Stomach (tissue), 9 donors: ENCODE results near the gene PDK2. TPM values are rescaled to one million over a fixed set of nuclear protein-coding genes. Genes with fewer than 3 reads are reported as not detected.

Source experiments
- DNase-seq, 2 donors: peaks; one replicate each; pipeline versions ENCODE4 v3.0.0 to v3.0.0-alpha.2; 2013 to 2019
- H3K27ac ChIP-seq, 5 donors: fragments of 200-600 bp in 4 of 5; sonication (generic) in 4 of 5; one replicate each; pipeline ENCODE4 v1.5.1; 2013 to 2019; ENCODE audit warnings: mild to moderate bottlenecking in 1 of 5, moderate library complexity in 1 of 5
- H3K27me3 ChIP-seq, 3 donors: fragments of 200-600 bp; sonication (generic); one replicate each; pipeline ENCODE4 v1.5.1; 2017 to 2019; ENCODE audit warnings: mixed run types in 1 of 3
- H3K36me3 ChIP-seq, 4 donors: fragments of 200-600 bp; sonication (generic); 1 replicate in 3 of 4; 2 replicates in 1 of 4; pipeline ENCODE4 v1.5.1; 2016 to 2019
- H3K4me1 ChIP-seq, 4 donors: fragments of 200-600 bp; sonication (generic); one replicate each; pipeline ENCODE4 v1.5.1; 2016 to 2019
- H3K4me3 ChIP-seq, 4 donors: fragments of 200-600 bp; sonication (generic) in 3 of 4; one replicate each; pipeline ENCODE4 v1.5.1; 2016 to 2019; ENCODE audit warnings: mild to moderate bottlenecking in 1 of 4
- H3K9me3 ChIP-seq, 4 donors: fragments of 200-600 bp; sonication (generic); one replicate each; pipeline ENCODE4 v1.5.1; 2016 to 2019
- CTCF ChIP-seq, 7 experiments: fragments of 450-650 bp in 4 of 7; fragments of 200-600 bp in 3 of 7; sonication (generic) in 3 of 7; IDR thresholded peaks; one replicate each; pipeline ENCODE4 v1.5.1; 2016 to 2019; ENCODE audit warnings: antibody characterized with exemption in 7 of 7, control low read depth in 2 of 7, mild to moderate bottlenecking in 1 of 7
- EP300 ChIP-seq: sonication (generic); formaldehyde crosslinking; IDR thresholded peaks from one replicate; pipeline ENCODE4 v1.6.1; 2017; ENCODE audit warnings: antibody characterized with exemption
- POLR2A ChIP-seq, 4 donors: fragments of 450-650 bp; IDR thresholded peaks; one replicate each; pipeline ENCODE4 v1.6.1; 2016; ENCODE audit warnings: antibody characterized with exemption in 4 of 4, control low read depth in 2 of 4, mild to moderate bottlenecking in 1 of 4, moderate library complexity in 1 of 4
- POLR2AphosphoS5 ChIP-seq, 3 donors: sonication (generic); formaldehyde crosslinking; IDR thresholded peaks; one replicate each; pipeline ENCODE4 v1.6.1; 2016; ENCODE audit warnings: antibody characterized with exemption in 3 of 3
- WGBS, 5 donors: extraction: QIAGEN DNeasy Blood & Tissue Kit in 3 of 5; methylation state at CpG; one replicate each; pipeline versions ENCODE4 v1.1.5 to v1.1.7; 2013 to 2018; 5-methylcytosine and 5-hydroxymethylcytosine counted together
- intact Hi-C: fragments of 100-400 bp; cut with DNase I; formaldehyde crosslinking; loops from one replicate; pipeline ENCODE4 v1.15.1; 2023; ENCODE audit warnings: low total_unique reads
- polyA plus RNA-seq, 3 donors: library from polyadenylated mRNA; stranded (reverse); fragments of 200-250 nt; gene quantifications; one replicate each; pipeline ENCODE4 v1.2.3, GENCODE V29; 2013
- total RNA-seq, 5 donors: library from RNA; depleted of rRNA; stranded (reverse); fragments of >200 nt; gene quantifications; one replicate each; pipeline versions ENCODE4 v1.1.0 to v1.2.3, GENCODE V29; 2014 to 2016
- donor health status: healthy with polysubstance abuse.
- donor health status: Bipolar disorder and iron deficiency.
- donor health status: healthy.

The PDK2 gene
- total and polyA plus RNA-seq, 8 donors: 4.6 to 255 (median 20.4) TPM

GRCh38 chr17:50128441-50129352 is 33.5 kb downstream of the PDK2 start:
- Histone ChIP-seq H3K9me3 (no peaks in the 10 kb centered on the region), H3K27me3 (peaks cover 0 to 41% (median 30%) of the 10 kb centered on the region in 3 donors), H3K4me3 (peak overlapping the region; percentile 49 to 60 (median 52)), H3K36me3 (no peaks in the 10 kb centered on the region), H3K27ac (peak overlapping the region in 4 of 5 donors; percentile 21 to 51 (median 36)), H3K4me1 (peaks cover 37 to 62% (median 46%) of the 10 kb centered on the region in 4 donors)
- TF ChIP-seq POLR2A (IDR thresholded peaks at IDR 0.05): no peak
- TF ChIP-seq POLR2AphosphoS5 (IDR thresholded peaks at IDR 0.05): no peak
- no peak for TF ChIP-seq EP300
- WGBS, 5 donors: 13 to 20% (median 16%) methylated on average over 27 to 32 of the region's 32 CpGs
- intact Hi-C loops: no loop called here
- peak in 1 of 2 donors; percentile 70 for DNase-seq

- no peak for DNase-seq
- no peak for TF ChIP-seq POLR2AphosphoS5 (IDR thresholded peaks at IDR 0.05)
- no peak for TF ChIP-seq EP300
- TF ChIP-seq CTCF (IDR thresholded peaks at IDR 0.05): no peak
- TF ChIP-seq POLR2A (IDR thresholded peaks at IDR 0.05): no peak
- H3K4me1 ChIP-seq: peaks cover 39 to 63% (median 47%) of the 10 kb centered on the region in 4 donors
- intact Hi-C loops: no loop called here
- no peaks in the 10 kb centered on the region for H3K9me3 ChIP-seq
- 0 to 8% (median 2%) methylated on average over 5 to 31 of the region's 31 CpGs for WGBS, 5 donors
- H3K4me3 ChIP-seq: peak overlapping the region; percentile 49 to 60 (median 52)
- H3K27ac ChIP-seq: peak overlapping the region in 3 of 5 donors; percentile 32 to 51 (median 41)
- peaks cover 0 to 5% (median 3%) of the 10 kb centered on the region in 4 donors for H3K36me3 ChIP-seq
- H3K27me3 ChIP-seq: peaks cover 0 to 41% (median 30%) of the 10 kb centered on the region in 3 donors
Observed at GRCh38 chr17:50129353-50129727, 34.2 kb downstream of the PDK2 start.

- WGBS, 5 donors: 1 to 4% (median 2%) methylated on average over 31 to 84 of the region's 84 CpGs
- Histone ChIP-seq H3K4me3 (peak within 1 kb of the TSS; percentile 49 to 60 (median 52)), H3K36me3 (peaks cover 3 to 11% (median 9%) of the 10 kb centered on the region in 4 donors), H3K27me3 (peaks cover 0 to 41% (median 30%) of the 10 kb centered on the region in 3 donors), H3K27ac (peak within 1 kb of the TSS in 3 of 5 donors; percentile 32 to 51 (median 41)), H3K4me1 (peaks cover 39 to 66% (median 47%) of the 10 kb centered on the region in 4 donors), H3K9me3 (no peaks in the 10 kb centered on the region)
- TF ChIP-seq CTCF (IDR thresholded peaks at IDR 0.05): no peak
- TF ChIP-seq EP300: no peak
- TF ChIP-seq POLR2AphosphoS5 (IDR thresholded peaks at IDR 0.05): no peak
- no peak for TF ChIP-seq POLR2A (IDR thresholded peaks at IDR 0.05)
- intact Hi-C loops: no loop called here
- DNase-seq: peak in 1 of 2 donors; percentile 75
Observed at GRCh38 chr17:50129728-50130558, 34.8 kb downstream of the PDK2 start, which contains the start of gene SAMD14. Gene SAMD14 (minus strand): TSS chr17:50130160. CDS start chr17:50124959, 5,201 bp downstream.

GRCh38 chr17:50130559-50131305 is 35.6 kb downstream of the PDK2 start:
- H3K36me3 ChIP-seq: peaks cover 11 to 19% (median 16%) of the 10 kb centered on the region in 4 donors
- 48 to 66% (median 51%) methylated on average over 12 to 19 of the region's 19 CpGs for WGBS, 5 donors
- H3K9me3 ChIP-seq: no peaks in the 10 kb centered on the region
- intact Hi-C loops: no loop called here
- H3K27ac ChIP-seq: no peak overlapping the region
- H3K4me3 ChIP-seq: peak overlapping the region; percentile 49 to 60 (median 52)
- DNase-seq: no peak
- peaks cover 39 to 66% (median 47%) of the 10 kb centered on the region in 4 donors for H3K4me1 ChIP-seq
- H3K27me3 ChIP-seq: peaks cover 0 to 41% (median 30%) of the 10 kb centered on the region in 3 donors
- TF ChIP-seq EP300 (no peak), CTCF (IDR thresholded peaks at IDR 0.05) (no peak), POLR2A (IDR thresholded peaks at IDR 0.05) (no peak), POLR2AphosphoS5 (IDR thresholded peaks at IDR 0.05) (no peak)
